SU-DHL-6 (cell line): Measurements from ENCODE around the gene NKD1.

ENCODE experiments used
- CTCF ChIP-seq: fragments of 200-600 bp; sonication (generic); IDR thresholded peaks from one replicate; pipeline ENCODE4 v1.5.1; 2017; ENCODE audit warnings: antibody characterized with exemption, mild to moderate bottlenecking, low read length, moderate library complexity; ENCODE audit not compliant: insufficient read depth, poor library complexity, severe bottlenecking
- EZH2phosphoT487 ChIP-seq: fragments of 200-600 bp; sonication (generic), shearing (Covaris generic); conservative IDR thresholded peaks from 2 replicates; pipeline ENCODE4 v1.6.1; 2018; ENCODE audit warnings: mild to moderate bottlenecking, antibody characterized with exemption, low read length, moderate library complexity, mixed read lengths

- TF ChIP-seq CTCF (no peak), EZH2phosphoT487 (no peak)
Measured at GRCh38 chr16:50670476-50670875, 122.3 kb downstream of the NKD1 start.
